ENCODE measurements around the gene WIPF1.

DNA sequence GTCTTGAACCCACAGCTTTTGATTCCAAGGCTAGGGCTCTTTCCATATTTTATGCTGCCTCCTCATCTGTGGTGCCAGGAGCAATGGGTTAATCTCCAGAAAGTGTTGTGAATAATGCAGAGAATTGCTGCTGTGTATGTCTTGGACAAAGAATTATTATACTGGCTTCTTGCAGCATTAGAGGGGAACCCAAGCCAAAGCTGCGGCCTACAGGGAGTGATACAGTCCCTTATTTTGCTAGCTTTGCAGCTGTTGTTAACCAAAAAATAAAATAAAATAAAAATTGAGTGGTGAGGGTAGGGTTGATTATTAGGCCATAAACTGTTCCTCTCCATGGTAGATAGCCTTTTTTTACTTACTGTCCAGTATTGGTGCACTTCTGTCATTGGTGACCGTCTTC, 16.7 kb downstream of the WIPF1 start:
- TF ChIP-seq ZNF790 (CRISPR knock-in tag; IDR thresholded peaks at IDR 0.05; ENCODE audit: borderline replicate concordance) (no peak), CTCF (CRISPR knock-in tag; IDR thresholded peaks at IDR 0.05) (no peak), DPF2 (CRISPR knock-in tag; IDR thresholded peaks at IDR 0.05; ENCODE audit: borderline replicate concordance, low read depth) (no peak), SPEN (CRISPR knock-in tag; IDR thresholded peaks at IDR 0.05; ENCODE audit: low read depth) (no peak)
